Glutamatergic neuron (in vitro differentiated cells): Measurements from ENCODE around the gene ERGIC1. TPM values are rescaled to one million over a fixed set of nuclear protein-coding genes. Genes with fewer than 3 reads are reported as not detected.

Source experiments
- DNase-seq: peaks from one replicate; pipeline ENCODE4 v3.0.0; 2022
- H3K27ac Mint-ChIP-seq: one replicate; pipeline ENCODE4 v1.8.0; 2020; ENCODE audit warnings: mild to moderate bottlenecking, mixed read lengths, inconsistent platforms; ENCODE audit not compliant: unreplicated experiment
- H3K27me3 Mint-ChIP-seq: one replicate; pipeline ENCODE4 v1.8.0; 2020; ENCODE audit warnings: mild to moderate bottlenecking, moderate library complexity, mixed read lengths, inconsistent platforms; ENCODE audit not compliant: unreplicated experiment
- H3K36me3 Mint-ChIP-seq: one replicate; pipeline ENCODE4 v1.8.0; 2020; ENCODE audit warnings: mild to moderate bottlenecking, mixed read lengths, inconsistent platforms; ENCODE audit not compliant: unreplicated experiment
- H3K4me1 Mint-ChIP-seq: one replicate; pipeline ENCODE4 v1.8.0; 2020; ENCODE audit warnings: mild to moderate bottlenecking, low read depth, mixed read lengths, inconsistent platforms; ENCODE audit not compliant: unreplicated experiment
- H3K4me3 Mint-ChIP-seq: one replicate; pipeline ENCODE4 v1.8.0; 2020; ENCODE audit warnings: mild to moderate bottlenecking, mixed read lengths, inconsistent platforms; ENCODE audit not compliant: unreplicated experiment
- H3K9me3 Mint-ChIP-seq: one replicate; pipeline ENCODE4 v1.8.0; 2020; ENCODE audit warnings: mild to moderate bottlenecking, moderate library complexity, mixed read lengths, inconsistent platforms; ENCODE audit not compliant: unreplicated experiment
- CTCF ChIP-seq: fragments of 200-600 bp; sonication (generic); IDR thresholded peaks from one replicate; pipeline ENCODE4 v1.5.0; 2021; ENCODE audit not compliant: partially characterized antibody, unreplicated experiment
- total RNA-seq: library from RNA; stranded (reverse); fragmentation: NEBNext Ultra II Directional; extraction: Animal tissue kit (Norgen Biotek cat#: 25700); gene quantifications from one replicate; pipeline ENCODE4 v1.2.1, GENCODE V29; 2021; ENCODE audit not compliant: unreplicated experiment

The ERGIC1 gene
- total RNA-seq, 1 donor from 2014 or later = 76.2 TPM

- Mint-ChIP-seq H3K4me3 (no peak overlapping the region), H3K27ac (no peak overlapping the region), H3K36me3 (peaks cover 4% of the 10 kb centered on the region), H3K4me1 (peaks cover 29% of the 10 kb centered on the region), H3K27me3 (peaks cover 4% of the 10 kb centered on the region), H3K9me3 (peaks cover 4% of the 10 kb centered on the region)
- DNase-seq = no peak
- TF ChIP-seq CTCF = no peak
Observed at GRCh38 chr5:172868924-172869591, 35.0 kb downstream of the ERGIC1 start.

GRCh38 chr5:172869691-172870090, 35.6 kb downstream of the ERGIC1 start:
- H3K36me3 Mint-ChIP-seq = peaks cover 4% of the 10 kb centered on the region

GRCh38 chr5:172870291-172870714, 36.3 kb downstream of the ERGIC1 start:
- H3K9me3 Mint-ChIP-seq = peaks cover 4% of the 10 kb centered on the region
- peaks cover 4% of the 10 kb centered on the region for H3K27me3 Mint-ChIP-seq
- no peak for DNase-seq
- H3K36me3 Mint-ChIP-seq = peaks cover 4% of the 10 kb centered on the region
- H3K4me3 Mint-ChIP-seq = no peak overlapping the region
- no peak for TF ChIP-seq CTCF
- no peak overlapping the region for H3K27ac Mint-ChIP-seq
- peaks cover 34% of the 10 kb centered on the region for H3K4me1 Mint-ChIP-seq

More at GRCh38 chr5:172869691-172870090, 35.6 kb downstream of the ERGIC1 start:
- Mint-ChIP-seq H3K27ac (no peak overlapping the region), H3K9me3 (peaks cover 4% of the 10 kb centered on the region), H3K27me3 (peaks cover 4% of the 10 kb centered on the region), H3K4me1 (peaks cover 31% of the 10 kb centered on the region), H3K4me3 (no peak overlapping the region)
- no peak for DNase-seq
- TF ChIP-seq CTCF = no peak

- H3K27ac Mint-ChIP-seq = no peak overlapping the region
- no peak for TF ChIP-seq CTCF
- H3K4me3 Mint-ChIP-seq = no peak overlapping the region
- H3K9me3 Mint-ChIP-seq = peaks cover 7% of the 10 kb centered on the region
- peaks cover 4% of the 10 kb centered on the region for H3K36me3 Mint-ChIP-seq
- H3K4me1 Mint-ChIP-seq = peaks cover 33% of the 10 kb centered on the region
- peak; percentile 90 for DNase-seq
- H3K27me3 Mint-ChIP-seq = peaks cover 8% of the 10 kb centered on the region
Observed at GRCh38 chr5:172870715-172871461, 36.8 kb downstream of the ERGIC1 start.

GRCh38 chr5:172871536-172871935, 37.5 kb downstream of the ERGIC1 start:
- Mint-ChIP-seq H3K36me3 (peaks cover 4% of the 10 kb centered on the region), H3K27ac (no peak overlapping the region), H3K27me3 (peaks cover 10% of the 10 kb centered on the region), H3K4me1 (peaks cover 37% of the 10 kb centered on the region), H3K9me3 (peaks cover 10% of the 10 kb centered on the region), H3K4me3 (no peak overlapping the region)
- no peak for DNase-seq
- no peak for TF ChIP-seq CTCF
